Gastroesophageal sphincter (tissue), 3 donors: Measurements from ENCODE around the gene GCK.

Experiments
- CTCF ChIP-seq, 4 experiments: fragments of 200-600 bp in 2 of 4; fragments of 450-650 bp in 2 of 4; sonication (generic) in 1 of 4; IDR thresholded peaks; one replicate each; pipeline ENCODE4 v1.5.1; 2017 to 2019; ENCODE audit warnings: antibody characterized with exemption in 4 of 4, mild to moderate bottlenecking in 2 of 4, moderate library complexity in 2 of 4
- POLR2A ChIP-seq, 2 donors: fragments of 450-650 bp; IDR thresholded peaks; one replicate each; pipeline ENCODE4 v1.6.1; 2017; ENCODE audit warnings: antibody characterized with exemption in 2 of 2, mild to moderate bottlenecking in 2 of 2, moderate library complexity in 1 of 2

- TF ChIP-seq CTCF (IDR thresholded peaks at IDR 0.05) (no peak), POLR2A (IDR thresholded peaks at IDR 0.05) (no peak)
Observed at GRCh38 chr7:44219371-44220045, 30.3 kb upstream of the GCK start.
